Skeletal muscle tissue (tissue), 4 donors: ENCODE data around the gene KIF5A. TPM values are rescaled to one million over a fixed set of nuclear protein-coding genes. Genes with fewer than 3 reads are reported as not detected.

Experiments used
- H3K27ac ChIP-seq: one replicate; pipeline ENCODE4 v1.7.0; 2013; ENCODE audit warnings: mild to moderate bottlenecking, low read depth, low read length, inconsistent platforms
- H3K27me3 ChIP-seq, 3 donors: one replicate each; pipeline ENCODE4 v1.7.0; 2013; ENCODE audit warnings: low read length in 3 of 3; ENCODE audit not compliant: control insufficient read depth in 3 of 3, insufficient read depth in 3 of 3
- H3K36me3 ChIP-seq, 3 donors: one replicate each; pipeline ENCODE4 v1.7.0; 2013; ENCODE audit warnings: low read length in 3 of 3; ENCODE audit not compliant: control insufficient read depth in 3 of 3, insufficient read depth in 3 of 3
- H3K4me1 ChIP-seq, 3 donors: one replicate each; pipeline ENCODE4 v1.7.0; 2013; ENCODE audit warnings: low read length in 3 of 3, mild to moderate bottlenecking in 3 of 3; ENCODE audit not compliant: control insufficient read depth in 3 of 3, insufficient read depth in 3 of 3
- H3K4me3 ChIP-seq, 3 donors: one replicate each; pipeline ENCODE4 v1.7.0; 2013; ENCODE audit warnings: low read length in 3 of 3
- H3K9ac ChIP-seq, 3 donors: one replicate each; pipeline ENCODE4 v1.7.0; 2013; ENCODE audit warnings: low read length in 3 of 3, mild to moderate bottlenecking in 3 of 3, moderate library complexity in 2 of 3, low read depth in 1 of 3
- H3K9me3 ChIP-seq, 3 donors: one replicate each; pipeline ENCODE4 v1.7.0; 2013; ENCODE audit warnings: low read length in 3 of 3; ENCODE audit not compliant: control insufficient read depth in 3 of 3
- total RNA-seq: library from RNA; depleted of rRNA; stranded (reverse); fragments of >200 nt; gene quantifications from one replicate; pipeline ENCODE4 v1.2.3, GENCODE V29; 2014
- donor health status: Osteomylitis.

The KIF5A gene
- total RNA-seq, 1 donor from 2014 or later, result under 0.01 TPM

- H3K9me3 ChIP-seq, result no peaks in the 10 kb centered on the region
- peaks cover 36 to 48% (median 37%) of the 10 kb centered on the region in 3 donors for H3K36me3 ChIP-seq
- no peaks in the 10 kb centered on the region for H3K27me3 ChIP-seq
- peak overlapping the region; percentile 97 to 100 (median 100) for H3K9ac ChIP-seq
- H3K4me3 ChIP-seq, result peak overlapping the region; percentile 87 to 99 (median 99)
- peaks cover 48 to 60% (median 60%) of the 10 kb centered on the region in 3 donors for H3K4me1 ChIP-seq
- H3K27ac ChIP-seq, result peak overlapping the region; percentile 99
Observed at GRCh38 chr12:57519796-57520052, 30.1 kb upstream of the KIF5A start.

GRCh38 chr12:57520053-57520818 is 29.6 kb upstream of the KIF5A start, which contains the start of gene DDIT3:
DDIT3 (minus strand) TSS chr12:57520514; CDS start chr12:57517406, 3,108 bp downstream.
- Histone ChIP-seq H3K4me1 (peaks cover 50 to 65% (median 63%) of the 10 kb centered on the region in 3 donors), H3K9me3 (no peaks in the 10 kb centered on the region), H3K36me3 (peaks cover 35 to 47% (median 36%) of the 10 kb centered on the region in 3 donors), H3K4me3 (peak within 1 kb of the TSS; percentile 87 to 99 (median 99)), H3K9ac (peak within 1 kb of the TSS; percentile 97 to 100 (median 100)), H3K27ac (peak within 1 kb of the TSS; percentile 99), H3K27me3 (no peaks in the 10 kb centered on the region)

GRCh38 chr12:57521525-57522010 is 28.3 kb upstream of the KIF5A start:
- peaks cover 50 to 67% (median 64%) of the 10 kb centered on the region in 3 donors for H3K4me1 ChIP-seq

GRCh38 chr12:57522011-57522886 is 27.6 kb upstream of the KIF5A start, which contains the start of gene MBD6:
MBD6 (plus strand) TSS chr12:57522824; CDS start chr12:57524304, 1,480 bp downstream.
- H3K9ac ChIP-seq, result peak within 1 kb of the TSS; percentile 90 to 95 (median 92)
- H3K4me1 ChIP-seq, result peaks cover 45 to 61% (median 60%) of the 10 kb centered on the region in 3 donors
- peak within 1 kb of the TSS; percentile 86 to 91 (median 88) for H3K4me3 ChIP-seq

More at GRCh38 chr12:57521525-57522010, 28.3 kb upstream of the KIF5A start:
- H3K27me3 ChIP-seq, result no peaks in the 10 kb centered on the region
- peak overlapping the region; percentile 99 for H3K27ac ChIP-seq
- no peaks in the 10 kb centered on the region for H3K9me3 ChIP-seq
- H3K9ac ChIP-seq, result peak overlapping the region; percentile 90 to 95 (median 92)
- H3K36me3 ChIP-seq, result peaks cover 30 to 43% (median 34%) of the 10 kb centered on the region in 3 donors
- H3K4me3 ChIP-seq, result peak overlapping the region; percentile 70 to 84 (median 71)

GRCh38 chr12:57522887-57523705 is 26.7 kb upstream of the KIF5A start:
- no peaks in the 10 kb centered on the region for H3K9me3 ChIP-seq
- H3K36me3 ChIP-seq, result peaks cover 27 to 40% (median 36%) of the 10 kb centered on the region in 3 donors
- H3K9ac ChIP-seq, result peak overlapping the region; percentile 88 to 94 (median 88)
- no peaks in the 10 kb centered on the region for H3K27me3 ChIP-seq
- peak overlapping the region; percentile 86 to 91 (median 88) for H3K4me3 ChIP-seq
- H3K27ac ChIP-seq, result peak overlapping the region; percentile 99
- H3K4me1 ChIP-seq, result peaks cover 37 to 52% (median 52%) of the 10 kb centered on the region in 3 donors

More at GRCh38 chr12:57522011-57522886, 27.6 kb upstream of the KIF5A start, which contains the start of gene MBD6:
- Histone ChIP-seq H3K9me3 (no peaks in the 10 kb centered on the region), H3K36me3 (peaks cover 24 to 39% (median 32%) of the 10 kb centered on the region in 3 donors), H3K27me3 (no peaks in the 10 kb centered on the region), H3K27ac (peak within 1 kb of the TSS; percentile 99)

GRCh38 chr12:57523706-57524614 is 25.9 kb upstream of the KIF5A start:
- Histone ChIP-seq H3K4me1 (peaks cover 37 to 51% (median 43%) of the 10 kb centered on the region in 3 donors), H3K9ac (peak overlapping the region; percentile 88 to 94 (median 88)), H3K9me3 (no peaks in the 10 kb centered on the region), H3K36me3 (peaks cover 35 to 46% (median 43%) of the 10 kb centered on the region in 3 donors), H3K4me3 (peak overlapping the region; percentile 86 to 91 (median 88)), H3K27me3 (no peaks in the 10 kb centered on the region), H3K27ac (peak overlapping the region; percentile 99)

- peak overlapping the region in 1 of 3 donors; percentile 94 for H3K9ac ChIP-seq
- H3K27ac ChIP-seq, result peak overlapping the region; percentile 99
- peaks cover 41 to 51% (median 47%) of the 10 kb centered on the region in 3 donors for H3K36me3 ChIP-seq
Observed at GRCh38 chr12:57524814-57525614, 24.8 kb upstream of the KIF5A start.

More at GRCh38 chr12:57524814-57525614, 24.8 kb upstream of the KIF5A start:
- Histone ChIP-seq H3K4me1 (peaks cover 33 to 41% (median 36%) of the 10 kb centered on the region in 3 donors), H3K4me3 (no peak overlapping the region), H3K27me3 (no peaks in the 10 kb centered on the region), H3K9me3 (no peaks in the 10 kb centered on the region)
